Epithelial cell of proximal tubule (primary cell): ENCODE measurements around the gene CEP72. TPM values are rescaled to one million over a fixed set of nuclear protein-coding genes. Genes with fewer than 3 reads are reported as not detected.
"Not testable (repeated sequence)": the region's sequence is repeated elsewhere in the genome, so short reads cannot be mapped to it uniquely, and the experiment has no call there.

Experiments used
- DNase-seq: peaks from one replicate; pipeline ENCODE4 v3.0.0-alpha.2; 2011; ENCODE audit warnings: low read depth
- H3K4me3 ChIP-seq: 2 replicates; pipeline ENCODE4 v1.5.1; 2011; ENCODE audit warnings: low read depth, mild to moderate bottlenecking, low read length
- CTCF ChIP-seq: conservative IDR thresholded peaks from 2 replicates; pipeline ENCODE4 v1.5.1; 2012; ENCODE audit warnings: low read depth, mild to moderate bottlenecking, low read length
- total RNA-seq: library from RNA; depleted of rRNA; stranded (reverse); fragments of >200 nt; gene quantifications from 2 replicates; pipeline ENCODE4 v1.2.3, GENCODE V29; 2015

CEP72 gene
- total RNA-seq, 1 donor from 2014 or later: 7.6 TPM

GRCh38 chr5:623531-623930, 11.4 kb downstream of the CEP72 start:
- TF ChIP-seq CTCF: no peak
- no peak for DNase-seq
- H3K4me3 ChIP-seq: no peak overlapping the region

DNA sequence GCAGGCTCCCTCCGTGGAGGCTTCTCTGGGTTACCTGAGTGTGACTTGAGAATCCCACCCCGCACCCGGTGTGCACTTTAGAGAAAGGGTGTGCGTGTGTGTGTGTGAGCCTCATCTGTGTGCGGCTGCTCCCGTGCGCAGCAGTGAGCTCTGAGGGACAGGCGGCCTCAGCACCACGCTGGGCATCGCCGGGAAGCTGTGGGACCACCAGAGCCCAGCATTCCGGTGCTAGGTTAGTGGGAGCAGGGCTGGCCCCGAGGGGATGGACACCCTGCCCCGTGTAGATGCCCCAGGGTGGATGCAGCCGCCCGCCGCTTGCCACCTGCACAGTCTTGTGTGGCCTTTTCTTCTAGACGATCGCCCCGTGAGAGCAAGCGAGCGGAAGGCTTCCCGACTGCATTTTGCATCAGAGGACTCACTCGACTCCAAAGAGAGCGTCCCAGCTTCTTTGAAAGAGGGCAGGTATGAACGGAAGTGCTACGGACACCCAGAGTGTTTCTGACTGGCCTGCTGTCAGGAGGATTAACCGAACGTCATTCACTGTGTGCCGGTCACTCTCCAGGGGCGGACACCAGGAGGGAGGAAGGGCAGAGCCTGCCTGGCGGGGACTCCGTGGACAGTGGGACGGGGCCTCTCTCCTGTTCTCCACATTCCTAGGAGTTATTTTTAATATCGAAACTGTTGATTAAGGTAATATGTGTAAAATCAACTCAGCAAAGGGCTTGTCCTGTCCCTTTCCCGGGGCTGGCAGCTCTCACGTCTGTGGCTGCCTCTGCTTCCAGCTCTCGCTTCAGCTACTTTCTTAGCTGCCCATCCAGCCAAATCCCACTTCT, 12.2 kb downstream of the CEP72 start:
- no peak for DNase-seq
- TF ChIP-seq CTCF: no peak
- no peak overlapping the region for H3K4me3 ChIP-seq

GRCh38 chr5:624951-625230, 12.8 kb downstream of the CEP72 start:
- TF ChIP-seq CTCF: no peak
- H3K4me3 ChIP-seq: no peak overlapping the region
- no peak for DNase-seq

DNA sequence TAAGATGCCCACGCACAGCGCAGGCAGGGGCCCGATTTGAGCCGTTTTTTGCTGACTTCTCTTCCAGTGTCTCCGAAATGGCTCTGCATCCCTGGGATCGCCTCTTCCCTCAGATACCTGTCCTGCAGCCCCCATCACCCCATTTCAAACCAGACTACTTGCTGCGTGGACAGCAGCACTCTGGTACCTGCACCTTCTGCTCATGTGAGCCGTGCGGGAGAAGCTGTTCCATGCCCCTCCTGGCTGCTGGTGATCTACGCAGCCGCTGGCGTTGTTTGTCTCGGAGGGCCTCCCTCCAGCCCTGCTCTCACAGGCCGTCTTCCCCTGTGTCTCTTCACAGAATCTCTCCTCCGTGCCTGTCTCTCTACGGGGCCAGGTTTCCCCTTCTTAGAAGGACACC, 13.4 kb downstream of the CEP72 start:
- no peak for TF ChIP-seq CTCF
- DNase-seq: no peak
- no peak overlapping the region for H3K4me3 ChIP-seq

DNA sequence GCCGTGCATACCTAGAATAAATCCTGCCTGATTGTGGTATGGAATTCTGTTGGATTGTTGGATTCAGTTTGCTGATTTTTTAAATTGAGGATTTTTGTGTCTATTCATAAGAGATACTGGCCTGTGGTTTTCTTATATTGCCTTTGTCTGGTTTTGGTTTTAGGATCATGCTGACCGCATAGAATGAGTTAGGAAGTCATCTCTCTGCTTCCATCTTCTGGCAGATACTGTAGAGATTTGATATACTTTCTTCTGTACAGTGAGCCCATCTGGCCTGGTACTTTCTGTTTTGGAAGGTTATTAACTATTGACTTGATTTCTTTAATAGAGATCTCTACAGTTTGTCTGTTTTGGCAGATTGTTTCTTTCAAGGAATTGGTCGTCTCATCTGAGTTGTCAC, 14.7 kb downstream of the CEP72 start:
- TF ChIP-seq CTCF: no peak
- H3K4me3 ChIP-seq: no peak overlapping the region
- no peak for DNase-seq

- DNase-seq: no peak
- H3K4me3 ChIP-seq: no peak overlapping the region
- TF ChIP-seq CTCF: no peak
These were observed 15.7 kb downstream of the CEP72 start for GRCh38 chr5:627840-628239.

DNA sequence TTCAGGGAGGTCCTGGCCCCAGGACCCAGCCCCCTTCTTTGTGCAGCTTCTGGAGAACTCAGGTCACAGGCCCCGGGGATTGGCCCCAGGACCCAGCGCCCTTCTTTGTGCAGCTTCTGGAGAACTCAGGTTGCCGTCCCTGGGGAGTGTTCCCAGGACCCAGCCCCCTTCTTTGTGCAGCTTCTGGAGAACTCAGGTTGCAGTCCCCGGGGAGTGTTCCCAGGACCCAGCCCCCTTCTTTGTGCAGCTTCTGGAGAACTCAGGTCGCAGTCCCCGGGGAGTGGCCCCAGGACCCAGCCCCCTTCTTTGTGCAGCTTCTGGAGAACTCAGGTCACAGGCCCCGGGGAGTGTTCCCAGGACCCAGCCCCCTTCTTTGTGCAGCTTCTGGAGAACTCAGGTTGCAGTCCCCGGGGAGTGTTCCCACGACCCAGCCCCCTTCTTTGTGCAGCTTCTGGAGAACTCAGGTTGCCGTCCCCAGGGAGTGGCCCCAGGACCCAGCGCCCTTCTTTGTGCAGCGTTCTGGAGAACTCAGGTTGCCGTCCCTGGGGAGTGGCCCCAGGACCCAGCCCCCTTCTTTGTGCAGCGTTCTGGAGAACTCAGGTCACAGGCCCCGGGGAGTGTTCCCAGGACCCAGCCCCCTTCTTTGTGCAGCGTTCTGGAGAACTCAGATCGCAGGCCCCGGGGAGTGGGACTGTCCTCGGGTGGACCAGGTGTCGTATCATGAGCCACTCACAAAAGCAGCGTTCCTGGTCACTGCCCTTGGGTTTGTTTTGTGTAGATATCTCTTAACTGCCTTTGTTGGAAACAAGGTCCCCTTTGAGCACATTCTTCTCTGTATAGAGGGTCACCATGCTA, 16.4 kb downstream of the CEP72 start:
- not testable (repeated sequence) for DNase-seq, H3K4me3 ChIP-seq
